K562 (cell line): Measurements from ENCODE around the gene MYEF2.

ENCODE experiments used
- CTCF ChIP-seq, 3 experiments: IDR thresholded peaks in 2 of 3; conservative IDR thresholded peaks in 1 of 3; 2 replicates each; pipeline ENCODE4 v1.5.1; 2011 to 2012; ENCODE audit warnings: low read length in 3 of 3, mild to moderate bottlenecking in 3 of 3, control low read depth in 2 of 3, improper control_type of control experiment in 1 of 3, inconsistent platforms in 1 of 3, low read depth in 1 of 3, mixed read lengths in 1 of 3, moderate library complexity in 1 of 3; ENCODE audit not compliant: insufficient read depth in 2 of 3
- MEF2D ChIP-seq: conservative IDR thresholded peaks from 2 replicates; pipeline ENCODE4 v1.6.1; 2016; ENCODE audit warnings: low read depth, missing genetic modification characterization, missing compliant biosample characterization

- TF ChIP-seq CTCF (IDR thresholded peaks at IDR 0.05 in 2 of 3, conservative IDR thresholded peaks at IDR 0.05 in 1 of 3; ENCODE audit: insufficient read depth in 2 of 3, low read depth in 1 of 3, low read length in 3 of 3) (no peak), MEF2D (tag) (no peak)
Measured at GRCh38 chr15:48089702-48090101, 88.4 kb downstream of the MYEF2 start.
